Measurements from ENCODE around the gene HMGB2.
A peak's percentile ranks its signal among the peaks of the same experiment; 100 is the strongest.

GRCh38 chr4:173371292-173372192 is 37.4 kb upstream of the HMGB2 start:
- TF ChIP-seq CTCF (IDR thresholded peaks at IDR 0.05) (no peak), POLR2AphosphoS5 (IDR thresholded peaks at IDR 0.05) (peak; percentile 64 to 69 (median 68)), EP300 (IDR thresholded peaks at IDR 0.05; ENCODE audit: low read depth) (no peak), POLR2A (IDR thresholded peaks at IDR 0.05) (peak; percentile 55)

Data from transverse colon (tissue), 4 donors.